Fibroblast of lung (primary cell): ENCODE data around the gene AKAP9. TPM values are rescaled to one million over a fixed set of nuclear protein-coding genes. Genes with fewer than 3 reads are reported as not detected.

Experiments used
- DNase-seq, 2 donors: peaks; one replicate each; pipeline versions ENCODE4 v3.0.0 to v3.0.0-alpha.2; 2010; ENCODE audit warnings: low read depth in 2 of 2
- H2AFZ ChIP-seq: 2 replicates; pipeline ENCODE4 v1.5.1; 2012; ENCODE audit warnings: low read length, control low read depth, inconsistent platforms
- H3K27ac ChIP-seq: 2 replicates; pipeline ENCODE4 v1.5.1; 2011; ENCODE audit warnings: low read length, control low read depth; ENCODE audit not compliant: insufficient read depth
- H3K27me3 ChIP-seq: 2 replicates; pipeline ENCODE4 v1.5.1; 2011; ENCODE audit warnings: mild to moderate bottlenecking, low read length; ENCODE audit not compliant: control insufficient read depth, insufficient read depth
- H3K36me3 ChIP-seq: 2 replicates; pipeline ENCODE4 v1.5.1; 2011; ENCODE audit warnings: low read length; ENCODE audit not compliant: control insufficient read depth, insufficient read depth
- H3K4me1 ChIP-seq: 2 replicates; pipeline ENCODE4 v1.5.1; 2011; ENCODE audit warnings: low read length; ENCODE audit not compliant: control insufficient read depth, insufficient read depth; ENCODE audit errors: extremely low read depth
- H3K4me2 ChIP-seq: 2 replicates; pipeline ENCODE4 v1.5.1; 2011; ENCODE audit warnings: low read length, control low read depth; ENCODE audit not compliant: insufficient read depth; ENCODE audit errors: extremely low read depth
- H3K4me3 ChIP-seq, 4 experiments: fragments of 200-600 bp in 1 of 4; sonication (generic) in 1 of 4; replicated peaks in 1 of 4; 2 replicates each; pipeline ENCODE4 v1.5.1; 2011 to 2016; ENCODE audit warnings: low read length in 4 of 4, low read depth in 3 of 4, mild to moderate bottlenecking in 3 of 4, control low read depth in 2 of 4, inconsistent platforms in 1 of 4, mixed read lengths in 1 of 4; ENCODE audit not compliant: insufficient read depth in 1 of 4; ENCODE audit errors: control extremely low read depth in 1 of 4
- H3K79me2 ChIP-seq: 2 replicates; pipeline ENCODE4 v1.5.1; 2012; ENCODE audit warnings: mild to moderate bottlenecking, low read length, inconsistent platforms; ENCODE audit not compliant: control insufficient read depth, insufficient read depth
- H3K9ac ChIP-seq: 2 replicates; pipeline ENCODE4 v1.5.1; 2011; ENCODE audit warnings: mild to moderate bottlenecking, low read length, control low read depth; ENCODE audit not compliant: insufficient read depth
- H3K9me3 ChIP-seq: 2 replicates; pipeline ENCODE4 v1.5.1; 2012; ENCODE audit warnings: low read depth, low read length; ENCODE audit not compliant: control insufficient read depth, insufficient read depth
- H4K20me1 ChIP-seq: 2 replicates; pipeline ENCODE4 v1.5.1; 2011; ENCODE audit warnings: low read length; ENCODE audit not compliant: control insufficient read depth, insufficient read depth; ENCODE audit errors: extremely low read depth
- CTCF ChIP-seq, 2 donors: IDR thresholded peaks in 1 of 2; conservative IDR thresholded peaks in 1 of 2; 1 replicate in 1 of 2; 2 replicates in 1 of 2; pipeline ENCODE4 v1.5.1; 2011 to 2012; ENCODE audit warnings: low read length in 2 of 2, control low read depth in 1 of 2, inconsistent platforms in 1 of 2, low read depth in 1 of 2, mild to moderate bottlenecking in 1 of 2
- EZH2 ChIP-seq: IDR thresholded peaks from 2 replicates; pipeline ENCODE4 v1.5.1; 2012; ENCODE audit warnings: low read length, control low read depth, mild to moderate bottlenecking; ENCODE audit errors: missing control alignments
- polyA plus RNA-seq, 2 donors: library from polyadenylated mRNA; depleted of rRNA in 1 of 2; stranded (reverse) in 1 of 2; unstranded in 1 of 2; fragments of >200 nt; gene quantifications; 2 replicates each; pipeline ENCODE4 v1.2.1, GENCODE V29; 2011 to 2012; ENCODE audit warnings: missing spikeins in 1 of 2
- total RNA-seq: library from RNA; depleted of rRNA; stranded (reverse); fragments of >200 nt; gene quantifications from 2 replicates; pipeline ENCODE4 v1.2.1, GENCODE V29; 2014

AKAP9 gene
- total and polyA plus RNA-seq, 2 donors (not counting 1 experiment from before 2014, with no cell fraction given) = 16.6 to 46.6 TPM

DNA sequence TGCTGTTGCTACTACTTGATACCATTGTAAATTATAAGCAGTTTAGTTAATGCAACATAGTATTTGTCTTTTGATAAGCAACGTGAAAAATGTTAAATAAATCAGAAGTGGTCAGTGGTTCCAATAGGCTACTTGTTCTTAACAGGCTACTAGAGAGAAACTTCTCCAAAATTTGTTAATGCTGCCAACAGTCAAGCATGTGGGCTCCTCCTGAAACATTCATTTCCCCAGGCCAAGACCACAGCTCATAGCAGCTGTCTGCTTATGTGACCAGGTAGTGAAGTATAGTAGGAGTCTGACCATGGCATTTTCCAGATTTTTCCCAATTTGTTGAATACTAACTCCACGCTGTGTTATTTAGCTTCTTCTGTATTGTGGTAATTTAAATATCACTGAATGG is 112.7 kb downstream of the AKAP9 start:
- no peaks in the 10 kb centered on the region for H3K4me1 ChIP-seq
- no peaks in the 10 kb centered on the region for H3K79me2 ChIP-seq
- no peak overlapping the region for H2AFZ ChIP-seq
- H3K4me3 ChIP-seq = no peak overlapping the region
- H3K36me3 ChIP-seq = no peaks in the 10 kb centered on the region
- H3K27ac ChIP-seq = no peak overlapping the region
- H3K9ac ChIP-seq = no peak overlapping the region
- H3K27me3 ChIP-seq = no peaks in the 10 kb centered on the region
- DNase-seq = no peak
- no peaks in the 10 kb centered on the region for H3K9me3 ChIP-seq
- H4K20me1 ChIP-seq = no peaks in the 10 kb centered on the region
- H3K4me2 ChIP-seq = no peak overlapping the region
- TF ChIP-seq CTCF (conservative IDR thresholded peaks at IDR 0.05 in 1 of 2, IDR thresholded peaks at IDR 0.05 in 1 of 2; ENCODE audit: low read depth in 1 of 2, low read length in 2 of 2) (no peak), EZH2 (no peak)

GRCh38 chr7:92056286-92056685 is 115.6 kb downstream of the AKAP9 start:
- Histone ChIP-seq H3K27ac (no peak overlapping the region), H3K36me3 (no peaks in the 10 kb centered on the region), H3K9ac (no peak overlapping the region), H3K4me3 (no peak overlapping the region), H3K9me3 (no peaks in the 10 kb centered on the region), H2AFZ (no peak overlapping the region), H3K4me2 (no peak overlapping the region), H3K27me3 (no peaks in the 10 kb centered on the region), H4K20me1 (no peaks in the 10 kb centered on the region), H3K4me1 (no peaks in the 10 kb centered on the region), H3K79me2 (no peaks in the 10 kb centered on the region)
- no peak for DNase-seq
- TF ChIP-seq EZH2 (no peak), CTCF (conservative IDR thresholded peaks at IDR 0.05 in 1 of 2, IDR thresholded peaks at IDR 0.05 in 1 of 2; ENCODE audit: low read depth in 1 of 2, low read length in 2 of 2) (no peak)

- no peaks in the 10 kb centered on the region for H3K9me3 ChIP-seq
- H4K20me1 ChIP-seq = no peaks in the 10 kb centered on the region
- no peak overlapping the region for H3K4me2 ChIP-seq
- TF ChIP-seq EZH2 (no peak), CTCF (conservative IDR thresholded peaks at IDR 0.05 in 1 of 2, IDR thresholded peaks at IDR 0.05 in 1 of 2; ENCODE audit: low read depth in 1 of 2, low read length in 2 of 2) (no peak)
- no peak for DNase-seq
- no peaks in the 10 kb centered on the region for H3K36me3 ChIP-seq
- no peak overlapping the region for H3K4me3 ChIP-seq
- no peaks in the 10 kb centered on the region for H3K27me3 ChIP-seq
- no peak overlapping the region for H3K9ac ChIP-seq
- no peaks in the 10 kb centered on the region for H3K4me1 ChIP-seq
- no peak overlapping the region for H2AFZ ChIP-seq
- H3K27ac ChIP-seq = no peak overlapping the region
- H3K79me2 ChIP-seq = no peaks in the 10 kb centered on the region
Observed at GRCh38 chr7:92057375-92057774, 116.7 kb downstream of the AKAP9 start.
